Stimulated activated CD4-positive, alpha-beta T cell treated with anti-CD3 and anti-CD28 coated beads, Interleukin-2, amount 100 ng/mL, for 48 hours (primary cell): ENCODE measurements around the gene TLDC2.
"Not testable (repeated sequence)": the region's sequence is repeated elsewhere in the genome, so short reads cannot be mapped to it uniquely, and the experiment has no call there.

Experiments used
- DNase-seq, 2 donors: peaks; one replicate each; pipeline ENCODE4 v3.0.0-alpha.2; 2020

TLDC2 gene

DNA sequence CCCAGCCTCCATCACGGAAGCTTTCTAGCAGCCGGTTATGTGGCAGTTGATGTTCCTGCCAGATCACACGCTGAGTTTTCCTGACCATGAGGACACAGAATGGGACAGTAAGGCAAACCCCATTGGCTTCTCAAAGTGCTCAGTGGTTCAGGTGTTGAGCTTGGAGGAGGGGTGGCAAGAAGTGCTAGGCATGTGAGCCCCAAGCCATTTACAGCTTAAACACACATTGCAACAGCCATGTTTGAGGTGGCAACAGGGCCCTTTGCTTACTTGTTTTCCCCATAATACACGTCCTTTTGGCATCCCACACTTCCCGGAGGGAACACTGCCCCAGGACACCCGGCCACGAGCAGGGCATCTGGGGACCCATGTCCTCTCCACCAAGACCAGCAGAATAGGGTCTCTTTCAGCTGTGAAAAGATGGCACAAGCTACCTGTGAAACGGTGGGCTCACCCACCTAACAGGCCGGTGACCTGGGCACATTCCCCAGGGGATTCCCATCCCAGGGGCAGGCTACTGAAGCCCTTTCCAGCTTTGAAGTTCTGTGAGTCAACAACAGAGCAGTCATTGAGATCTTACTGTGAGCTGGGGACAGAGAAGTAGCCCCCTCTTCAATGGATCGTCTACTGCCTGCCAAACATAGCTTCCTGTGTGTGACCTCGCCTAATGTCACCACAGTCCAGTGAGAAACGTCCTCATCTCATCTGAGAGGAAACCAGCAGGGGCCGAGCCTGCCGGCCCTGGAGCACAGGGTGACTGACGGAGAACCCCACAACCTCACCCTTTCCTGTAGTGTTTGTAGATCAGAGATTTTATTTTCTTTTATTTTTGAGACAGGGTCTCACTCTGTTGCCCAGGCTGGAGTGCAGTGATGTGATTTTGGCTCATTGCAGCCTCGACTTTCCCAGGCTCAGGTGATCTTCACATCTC, 4.0 kb upstream of the TLDC2 start:
- no peak for DNase-seq

DNA sequence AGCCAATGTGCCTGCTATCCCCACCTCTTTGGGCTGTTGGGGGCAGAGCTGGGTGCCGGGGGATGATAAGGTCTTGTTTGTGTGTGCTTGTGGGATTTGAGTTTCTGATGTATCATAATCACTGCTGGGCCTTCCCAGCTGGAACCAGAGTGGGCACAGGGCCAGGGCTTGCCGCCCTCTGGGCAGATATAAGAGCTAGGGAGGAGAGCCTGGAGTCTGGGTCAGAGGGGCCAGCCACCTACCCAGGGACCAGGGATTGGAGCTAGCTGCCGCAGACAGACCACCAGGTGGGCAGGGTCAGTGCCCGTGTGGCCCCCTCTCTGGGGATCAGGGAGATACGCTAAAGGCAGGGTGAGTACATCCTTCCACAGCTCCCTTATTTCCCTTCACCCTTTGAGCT, 3.1 kb upstream of the TLDC2 start:
- no peak for DNase-seq

DNA sequence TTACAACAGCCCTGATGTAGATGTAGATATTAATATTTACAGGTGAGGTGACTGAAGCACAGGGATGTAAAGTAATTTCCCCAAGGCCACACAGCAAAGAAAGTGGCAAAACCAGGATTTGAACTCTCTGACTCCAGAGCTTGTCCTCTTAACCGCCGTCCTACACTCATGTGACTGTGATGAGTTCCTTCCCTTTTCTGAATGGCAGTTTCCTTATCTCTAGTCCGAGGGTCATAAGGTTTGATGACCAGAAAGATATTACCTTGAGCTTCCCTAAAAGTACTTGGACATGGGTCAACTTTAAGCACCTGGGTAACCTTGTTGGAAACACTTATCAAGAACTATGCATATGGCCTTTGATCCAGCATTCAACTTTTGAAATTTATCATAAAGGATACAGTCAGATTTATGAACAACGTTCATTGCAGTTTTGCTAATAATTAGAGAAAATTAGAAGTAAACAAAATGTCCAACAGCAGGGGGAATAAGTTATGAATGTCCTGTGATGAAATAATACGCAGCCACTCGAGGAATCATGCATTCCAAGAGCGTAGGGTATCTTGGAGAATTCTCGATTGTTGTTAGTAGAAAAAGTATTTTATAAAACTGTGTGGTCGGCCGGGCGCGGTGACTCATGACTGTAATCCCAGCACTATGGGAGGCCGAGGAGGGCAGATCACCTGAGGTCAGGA, 2.3 kb upstream of the TLDC2 start:
- DNase-seq, result no peak

DNA sequence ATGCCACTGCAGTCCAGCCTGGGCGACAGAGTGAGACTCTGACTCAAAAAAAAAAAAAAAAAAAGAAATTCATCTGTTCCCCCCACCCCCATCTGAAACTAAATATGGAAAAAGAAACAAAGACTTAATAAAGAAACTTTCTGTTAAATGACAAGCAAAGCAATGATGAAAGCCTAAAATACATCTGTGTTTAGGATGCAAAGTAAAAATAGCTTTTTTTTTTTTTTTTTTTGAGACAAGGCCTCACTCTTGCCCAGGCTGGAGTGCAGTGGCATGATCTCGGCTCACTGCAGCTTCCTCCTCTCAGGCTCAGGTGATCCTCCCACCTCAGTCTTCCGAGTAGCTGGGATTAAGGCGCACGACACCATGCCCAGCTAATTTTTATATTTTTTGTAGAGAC, 845 bp upstream of the TLDC2 start:
- DNase-seq, result not testable (repeated sequence)

DNA sequence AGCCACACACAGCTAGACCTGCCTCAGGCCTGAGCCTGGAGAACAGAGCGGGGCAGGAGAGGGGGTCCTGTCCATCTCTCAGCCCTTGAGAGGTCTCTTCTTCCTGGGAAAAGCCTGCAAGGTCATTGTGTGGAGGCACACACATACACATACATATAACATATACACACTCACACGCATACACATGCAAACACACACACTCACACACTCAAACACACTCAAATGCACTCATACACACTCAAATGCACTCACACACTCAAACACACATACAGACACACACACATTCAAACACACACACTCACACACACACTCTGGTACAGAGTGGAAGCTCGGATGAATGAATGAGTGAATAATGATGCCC, 515 bp downstream of the TLDC2 start:
- DNase-seq, result no peak

DNA sequence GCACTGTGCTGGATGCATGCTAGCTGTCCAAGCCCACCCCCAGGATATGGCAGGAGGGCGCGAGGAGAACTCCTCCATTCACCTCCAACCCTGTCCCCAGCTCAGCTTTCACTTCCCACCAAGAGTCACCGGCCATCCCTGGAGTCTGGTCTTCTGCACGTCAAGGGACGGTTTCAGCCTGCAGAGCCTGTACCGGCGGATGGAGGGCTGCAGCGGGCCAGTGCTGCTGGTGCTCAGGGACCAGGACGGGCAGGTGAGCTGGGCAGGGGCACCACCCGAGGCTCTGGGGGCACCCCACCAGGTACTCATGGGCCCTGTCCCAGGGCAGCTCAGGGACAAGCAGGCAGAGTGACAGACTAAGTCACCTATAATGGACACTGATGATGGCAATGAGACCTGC, 3.0 kb downstream of the TLDC2 start:
- DNase-seq, result no peak

DNA sequence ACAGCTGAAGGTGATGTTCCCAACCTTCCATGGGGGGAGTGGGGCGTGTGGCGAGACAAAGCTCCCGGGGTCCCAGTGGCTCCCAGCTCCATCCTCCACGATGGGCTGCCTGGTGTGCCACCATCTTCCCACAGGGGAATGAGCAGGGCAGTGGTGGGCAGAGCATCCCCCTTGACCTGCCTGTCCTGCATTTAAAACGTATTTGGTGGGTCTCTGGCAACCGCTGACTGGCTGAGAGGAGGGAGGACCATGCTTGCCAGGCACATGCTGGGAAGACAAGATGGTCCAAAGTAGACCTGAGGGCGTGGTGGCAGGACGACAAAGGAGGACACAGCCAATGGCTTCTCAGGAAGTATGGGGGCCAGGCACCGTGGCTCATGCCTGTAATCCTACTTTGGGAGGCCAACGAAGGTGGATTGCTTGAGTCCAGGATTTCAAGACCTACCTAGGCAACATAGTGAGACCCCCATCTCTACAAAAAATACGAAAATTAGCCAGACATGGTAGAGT, 4.9 kb downstream of the TLDC2 start:
- no peak for DNase-seq

DNA sequence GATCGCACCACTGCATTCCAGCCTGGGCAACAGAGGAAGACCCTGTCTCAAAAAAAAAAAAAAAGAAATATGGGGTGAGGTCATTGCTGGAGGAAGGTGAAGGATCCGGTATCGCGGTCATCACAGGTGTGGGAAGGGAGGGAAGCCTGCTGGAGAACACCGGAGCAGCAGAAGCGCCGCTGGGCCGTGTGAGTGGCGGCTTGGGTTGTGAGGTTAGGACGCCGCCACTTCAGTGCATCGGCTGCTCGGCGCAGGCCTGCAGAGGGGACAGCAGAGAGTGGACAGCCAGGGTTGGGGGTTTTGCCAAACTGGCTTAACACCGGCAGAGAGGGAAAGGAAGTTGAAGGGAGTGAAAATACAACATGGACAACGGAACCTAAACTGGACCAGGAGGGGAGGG, 5.4 kb downstream of the TLDC2 start:
- DNase-seq, result no peak

DNA sequence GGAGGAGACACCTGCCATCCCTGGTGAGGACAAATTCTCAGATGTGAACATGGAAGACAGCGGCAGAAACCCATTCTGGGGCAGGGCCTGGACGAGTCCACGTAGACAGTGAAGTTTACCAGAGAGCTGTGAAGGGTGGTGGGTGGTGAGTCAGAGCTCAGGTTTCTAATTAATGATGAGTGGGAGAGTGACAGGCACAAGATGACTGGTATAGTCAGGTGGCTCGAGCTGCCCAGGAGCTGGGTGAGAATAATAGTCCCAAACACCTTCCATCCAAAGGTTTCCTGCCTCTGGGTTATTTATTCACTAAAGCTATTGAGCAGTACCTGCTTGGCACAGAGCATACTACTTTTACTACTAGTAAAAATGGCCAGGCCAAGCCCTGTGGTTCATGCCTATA, 6.0 kb downstream of the TLDC2 start:
- DNase-seq, result no peak

DNA sequence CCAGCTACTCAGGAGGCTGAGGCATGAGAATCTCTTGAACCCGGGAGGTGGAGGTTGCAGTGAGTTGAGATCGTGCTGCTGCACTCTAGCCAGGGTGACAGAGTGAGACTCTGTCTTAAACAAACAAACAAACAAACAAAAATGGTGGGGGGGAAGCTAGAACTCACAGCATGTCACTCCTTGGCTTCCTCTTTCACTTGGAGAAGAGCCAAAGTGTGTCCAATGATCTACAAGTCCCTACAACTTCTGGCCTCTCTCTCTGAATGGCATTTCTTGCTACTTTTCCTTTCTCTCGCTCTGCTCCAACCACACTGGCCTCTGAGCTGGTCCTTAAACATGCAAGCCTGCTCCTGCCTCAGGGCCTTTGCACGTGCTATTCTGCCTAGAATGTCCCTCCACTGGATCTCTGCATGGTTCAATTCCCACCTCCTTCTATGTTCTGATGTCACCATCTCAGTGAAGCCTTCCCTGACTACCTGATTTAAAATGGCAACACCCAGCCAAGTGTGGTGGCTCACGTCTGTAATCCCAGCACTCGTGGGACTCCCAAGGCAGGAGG, 8.1 kb downstream of the TLDC2 start:
- DNase-seq, result no peak

DNA sequence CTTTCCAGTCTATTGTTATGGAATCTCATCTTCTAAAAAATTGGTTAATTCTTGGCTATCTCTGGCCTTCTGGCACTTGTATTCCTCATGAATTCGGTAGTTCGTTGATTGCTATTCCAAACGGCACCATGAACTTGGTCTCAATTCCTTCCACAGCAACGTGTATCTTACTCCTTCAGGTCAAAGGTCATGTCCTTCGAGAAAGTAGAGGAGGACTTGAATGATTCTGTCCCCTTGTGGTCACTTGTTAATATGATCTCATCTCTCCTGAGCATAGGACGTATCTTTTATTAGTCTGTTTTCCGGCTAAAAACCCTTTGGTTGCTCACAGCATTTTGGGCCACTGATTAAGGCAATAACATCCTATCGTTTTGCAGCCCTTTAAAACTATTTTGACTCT, 9.4 kb downstream of the TLDC2 start:
- no peak for DNase-seq

DNA sequence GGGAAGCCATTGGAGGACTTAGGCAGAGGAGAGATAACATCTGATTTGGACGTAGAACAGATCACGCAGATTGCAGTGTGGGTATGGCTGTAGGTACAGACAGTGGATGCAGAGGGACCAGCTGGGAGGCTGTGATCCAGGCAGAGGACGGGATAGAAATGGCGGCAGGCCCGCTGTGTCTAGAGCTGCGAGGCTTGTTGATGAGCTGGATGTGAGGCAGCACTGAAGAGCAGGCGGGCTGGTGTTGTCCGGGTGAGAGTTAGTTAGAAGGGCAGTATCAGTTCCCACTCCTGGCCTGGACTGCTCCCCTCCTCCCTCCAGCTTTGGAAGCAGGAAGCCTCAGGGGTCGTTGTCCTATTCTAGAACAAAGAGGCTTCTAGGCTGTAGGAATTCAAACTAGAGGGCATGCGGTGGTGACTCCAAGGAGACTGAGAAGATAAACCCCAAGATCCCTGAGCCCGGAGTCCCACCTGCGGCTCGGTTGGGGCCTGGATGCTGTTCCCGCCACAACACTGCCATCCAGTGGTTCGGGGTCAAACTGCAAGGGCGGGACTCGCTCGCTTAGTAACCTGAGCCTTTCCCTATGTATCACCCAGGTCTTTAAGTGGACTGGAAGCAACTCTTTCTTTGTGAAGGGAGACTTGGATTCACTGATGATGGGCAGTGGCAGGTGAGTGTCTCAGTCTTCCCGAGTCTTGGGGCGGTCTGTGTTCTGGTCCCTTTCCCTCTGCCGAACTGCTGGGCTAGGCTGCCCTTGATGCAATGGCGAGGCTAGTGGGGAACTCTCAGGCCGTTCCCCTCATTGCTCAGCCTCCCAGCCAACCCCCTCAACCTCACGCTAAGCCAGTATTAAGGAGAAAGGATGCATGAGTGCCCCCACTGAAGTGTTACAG, 11.2 kb downstream of the TLDC2 start:
- DNase-seq, result peak; percentile 87 to 88

DNA sequence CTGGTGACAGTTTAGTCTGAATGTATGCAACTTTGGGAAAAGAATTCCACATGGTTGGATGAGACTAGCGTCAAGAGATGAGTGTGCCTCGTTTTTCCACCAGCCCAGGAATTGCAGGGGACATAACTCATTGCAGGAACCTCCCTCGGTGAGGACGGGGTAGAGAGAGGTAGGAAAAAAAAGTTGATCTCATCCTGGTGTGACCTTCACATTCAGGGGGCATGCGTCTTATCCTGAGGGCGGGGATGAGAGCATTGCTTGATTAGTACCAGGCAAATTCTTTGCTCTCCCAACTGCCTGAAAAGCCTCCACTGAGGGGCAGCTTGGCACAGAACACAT, 11.8 kb downstream of the TLDC2 start:
- DNase-seq, result no peak

DNA sequence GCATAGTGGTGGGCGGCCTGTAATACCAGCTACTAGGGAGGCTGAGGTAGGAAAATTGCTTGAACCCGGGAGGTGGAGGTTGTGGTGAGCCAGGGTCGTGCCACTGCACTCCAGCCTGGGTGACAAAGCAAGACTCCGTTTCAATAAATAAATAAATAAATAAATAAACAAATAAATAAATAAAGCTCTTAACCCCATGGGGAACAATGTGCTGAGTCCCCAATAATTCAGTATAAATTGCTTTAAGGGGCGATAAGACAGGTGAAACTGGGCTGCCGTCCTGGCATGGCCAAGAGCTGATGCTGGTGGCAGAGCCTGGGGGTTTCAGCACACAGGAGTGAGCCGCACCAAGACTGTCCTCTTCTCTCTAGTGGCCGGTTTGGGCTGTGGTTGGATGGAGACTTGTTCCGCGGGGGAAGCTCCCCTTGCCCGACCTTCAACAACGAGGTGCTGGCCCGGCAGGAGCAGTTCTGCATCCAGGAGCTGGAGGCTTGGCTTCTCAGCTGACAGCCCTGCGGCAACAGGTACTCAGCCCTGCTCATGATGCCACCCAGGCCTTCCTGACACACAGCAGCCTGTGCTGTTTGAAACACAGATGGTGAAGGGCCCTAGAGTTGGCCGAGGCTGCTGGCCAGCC, 13.1 kb downstream of the TLDC2 start:
- no peak for DNase-seq

DNA sequence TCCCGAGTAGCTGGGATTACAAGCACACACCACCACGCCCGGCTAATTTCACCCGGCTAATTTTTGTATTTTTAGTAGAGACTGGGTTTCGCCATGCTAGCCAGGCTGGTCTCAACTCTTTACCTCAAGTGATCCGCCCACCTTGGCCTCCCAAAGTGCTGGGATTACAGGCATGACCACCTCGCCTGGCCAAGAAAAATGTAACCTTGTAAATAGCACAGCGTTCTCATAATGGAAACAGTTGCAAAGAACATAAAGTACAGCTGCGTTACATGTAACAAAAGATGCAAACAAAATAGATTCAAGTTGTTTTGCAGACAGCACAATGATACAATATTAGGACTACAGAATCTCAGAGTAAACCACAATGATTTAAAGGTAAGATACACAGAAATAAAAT, 14.6 kb downstream of the TLDC2 start:
- no peak for DNase-seq

DNA sequence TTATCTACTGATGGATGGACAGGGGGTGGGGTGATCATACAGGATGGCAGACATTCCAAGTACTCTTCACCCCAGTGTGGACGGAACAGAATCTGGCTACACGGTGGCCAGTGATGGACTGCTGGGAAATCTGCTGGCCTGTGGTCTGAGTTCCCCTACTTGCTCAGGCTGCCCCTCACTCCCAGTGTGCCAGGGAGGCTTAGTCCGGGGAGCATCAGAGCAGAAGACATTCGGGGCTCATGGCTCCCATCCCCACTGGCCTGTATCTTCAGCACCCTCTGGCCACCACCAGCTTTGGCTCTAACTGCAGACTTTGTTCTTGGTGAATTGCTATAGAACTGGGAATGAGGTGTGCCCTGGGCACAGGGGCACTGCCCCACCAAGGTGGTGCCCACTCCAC, 15.3 kb downstream of the TLDC2 start:
- DNase-seq, result no peak

DNA sequence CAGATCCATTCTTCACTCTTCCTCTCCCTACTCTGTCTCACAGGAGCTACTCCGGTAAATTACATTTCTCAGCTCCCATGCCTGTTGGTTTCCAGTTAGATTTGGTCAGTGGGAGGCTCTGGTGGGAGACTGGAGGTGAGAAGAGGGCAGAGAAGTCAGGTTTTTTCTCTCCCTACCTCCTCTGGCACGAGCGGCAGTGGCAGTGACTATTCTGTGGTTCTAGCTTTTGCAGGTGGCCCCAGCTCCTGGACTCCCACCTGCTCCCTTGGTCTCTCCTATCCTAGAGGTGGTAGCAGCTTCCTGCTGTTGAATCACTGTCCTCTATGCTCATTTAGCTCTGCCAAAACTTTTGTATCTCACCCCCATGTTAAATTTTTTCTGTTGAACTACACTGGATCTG, 17.9 kb downstream of the TLDC2 start:
- DNase-seq, result no peak

DNA sequence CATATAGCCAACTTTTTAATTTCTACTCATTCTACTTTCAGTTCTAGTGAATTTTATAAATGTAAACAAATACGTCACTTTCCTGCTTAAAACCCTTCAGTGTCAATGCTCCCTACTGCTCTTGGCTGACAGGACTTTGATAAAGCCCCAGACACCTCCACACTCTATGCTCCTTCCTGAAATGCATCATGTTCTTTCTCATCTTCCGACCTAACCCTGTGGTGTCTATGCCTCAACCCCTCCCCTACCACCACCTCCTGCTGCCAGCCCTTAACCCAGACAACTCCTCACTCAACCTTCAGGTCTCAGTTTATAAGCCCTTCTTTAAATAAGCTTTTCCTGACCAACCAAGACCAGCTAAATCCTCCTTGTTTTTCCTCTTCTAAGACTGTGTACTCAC, 19.1 kb downstream of the TLDC2 start:
- no peak for DNase-seq

DNA sequence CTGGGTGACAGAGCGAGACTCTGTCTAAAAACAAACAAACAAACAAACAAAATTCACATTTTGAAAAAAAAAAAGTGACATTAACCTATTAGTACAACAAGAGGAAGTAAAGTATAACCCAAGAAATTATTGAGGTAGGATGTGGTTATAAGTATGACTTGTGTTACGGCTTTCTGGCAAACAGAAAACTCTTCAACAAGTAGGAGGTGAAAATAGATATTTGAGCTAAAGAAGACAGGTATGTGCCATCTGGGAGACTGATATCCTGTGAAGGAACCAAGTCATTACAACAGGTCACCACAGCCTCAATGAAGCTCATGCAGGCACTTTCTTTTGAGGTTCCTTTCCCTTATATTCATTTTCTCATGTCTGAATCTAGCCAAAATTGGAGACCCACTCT, 28.8 kb downstream of the TLDC2 start:
- no peak for DNase-seq

DNA sequence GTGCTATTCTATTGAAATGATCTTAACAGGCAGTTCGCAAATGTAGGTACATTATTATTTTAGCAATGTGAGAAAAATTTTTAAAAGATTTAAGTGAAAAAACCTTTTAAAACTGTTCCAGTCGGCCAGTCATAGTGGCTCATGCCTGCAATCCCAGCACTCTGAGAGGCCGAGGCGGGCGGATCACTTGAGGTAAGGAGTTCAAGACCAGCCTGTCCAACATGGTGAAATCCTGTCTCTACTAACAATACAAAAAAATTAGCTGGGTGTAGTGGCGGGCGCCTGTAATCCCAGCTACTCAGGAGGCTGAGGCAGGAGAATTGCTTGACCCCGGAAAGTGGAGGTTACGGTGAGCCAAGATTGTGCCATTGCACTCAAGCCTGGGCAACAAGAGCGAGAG, 29.6 kb downstream of the TLDC2 start:
- not testable (repeated sequence) for DNase-seq

DNA sequence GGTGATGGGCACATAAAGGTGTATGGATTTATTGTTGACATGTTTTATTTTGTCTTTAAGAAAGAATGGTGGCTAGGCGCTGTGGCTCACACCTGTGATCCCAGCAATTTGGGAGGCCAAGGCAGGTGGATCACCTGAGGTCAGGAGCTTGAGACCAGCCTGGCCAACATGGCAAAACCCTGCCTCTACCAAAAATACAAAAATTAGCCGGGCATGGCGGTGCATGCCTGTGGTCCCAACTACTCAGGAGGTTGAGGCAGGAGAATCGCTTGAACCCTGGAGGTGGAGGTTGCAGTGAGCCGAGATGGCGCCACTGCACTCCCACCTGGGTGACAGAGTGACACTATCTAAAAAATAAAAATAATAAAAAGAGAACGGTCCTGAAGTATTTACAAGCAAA, 30.1 kb downstream of the TLDC2 start:
- not testable (repeated sequence) for DNase-seq

DNA sequence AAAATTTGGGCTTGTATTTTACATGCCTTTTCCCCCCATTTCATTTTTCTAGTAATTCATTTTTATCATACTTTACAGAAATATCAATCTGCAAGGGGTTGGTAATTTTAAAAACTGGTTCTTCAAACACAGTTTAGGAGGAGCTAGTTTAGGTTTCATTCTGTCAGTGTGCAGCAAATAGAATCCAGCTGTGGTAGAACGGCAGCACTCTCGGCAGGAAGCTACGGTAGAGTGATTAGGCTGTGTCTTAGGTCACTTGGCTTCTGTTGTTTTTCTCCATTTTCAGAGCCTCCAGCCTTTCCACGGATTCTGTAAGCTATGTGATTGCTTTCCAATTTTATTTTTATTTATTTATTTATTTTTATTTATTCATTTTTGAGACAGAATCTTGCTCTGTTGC, 32.7 kb downstream of the TLDC2 start:
- no peak for DNase-seq

DNA sequence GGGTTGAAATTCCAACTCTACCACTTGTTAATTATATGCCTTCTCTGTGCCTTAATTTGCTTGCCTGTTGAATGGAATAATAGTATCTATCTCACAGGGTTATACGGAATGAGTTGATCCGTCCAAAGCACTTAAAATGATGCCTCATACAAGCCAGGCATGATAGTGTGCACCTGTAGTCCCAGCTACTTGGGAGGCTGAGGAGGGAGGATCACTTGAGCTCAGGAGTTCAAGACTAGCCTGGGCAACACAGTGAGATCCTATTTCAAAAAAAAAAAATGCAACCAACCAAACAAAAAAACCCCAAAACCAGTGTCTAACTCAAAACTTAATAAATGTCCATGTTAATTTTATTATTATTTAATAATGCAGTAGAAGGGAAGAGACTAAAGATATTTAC, 40.3 kb downstream of the TLDC2 start:
- DNase-seq, result no peak
